HG03457 (cell line): ENCODE results near the gene STK24.

Experiments
- ATAC-seq: cut with Tn5 transposase; IDR thresholded peaks from one replicate; pipeline ENCODE4 v1.9.1; 2021; ENCODE audit warnings: moderate number of reproducible peaks; ENCODE audit not compliant: unreplicated experiment

STK24 gene

GRCh38 chr13:98535501-98536354, 41.2 kb downstream of the STK24 start:
- no peak for ATAC-seq

GRCh38 chr13:98534821-98535220, 42.1 kb downstream of the STK24 start:
- no peak for ATAC-seq

GRCh38 chr13:98533912-98534311, 43.0 kb downstream of the STK24 start:
- no peak for ATAC-seq

GRCh38 chr13:98532254-98532653, 44.7 kb downstream of the STK24 start:
- no peak for ATAC-seq

- no peak for ATAC-seq
These were observed 46.7 kb downstream of the STK24 start for GRCh38 chr13:98530217-98530616.

GRCh38 chr13:98529171-98529570, 47.7 kb downstream of the STK24 start:
- ATAC-seq = no peak

GRCh38 chr13:98528663-98529064, 48.2 kb downstream of the STK24 start:
- no peak for ATAC-seq

- ATAC-seq = no peak
These were observed 49.4 kb downstream of the STK24 start for GRCh38 chr13:98527526-98527925.

GRCh38 chr13:98526182-98526512, 50.8 kb downstream of the STK24 start:
- no peak for ATAC-seq

GRCh38 chr13:98525456-98526181, 51.3 kb downstream of the STK24 start:
- no peak for ATAC-seq

- no peak for ATAC-seq
These were observed 52.1 kb downstream of the STK24 start for GRCh38 chr13:98524793-98525192.

- no peak for ATAC-seq
These were observed 52.5 kb downstream of the STK24 start for GRCh38 chr13:98524391-98524790.

- no peak for ATAC-seq
These were observed 53.3 kb downstream of the STK24 start for GRCh38 chr13:98523455-98524102.

- no peak for ATAC-seq
These were observed 54.5 kb downstream of the STK24 start for GRCh38 chr13:98522371-98522770.

GRCh38 chr13:98521461-98522247, 55.3 kb downstream of the STK24 start:
- ATAC-seq = no peak

- no peak for ATAC-seq
These were observed 56.0 kb downstream of the STK24 start for GRCh38 chr13:98520674-98521449.

- no peak for ATAC-seq
These were observed 56.9 kb downstream of the STK24 start for GRCh38 chr13:98519976-98520375.

GRCh38 chr13:98517576-98518310, 59.2 kb downstream of the STK24 start:
- ATAC-seq = no peak

- ATAC-seq = peak; percentile 30
These were observed 61.0 kb downstream of the STK24 start for GRCh38 chr13:98515818-98516465.
